Endothelial cell of umbilical vein (primary cell): ENCODE results near the gene ATCAY. TPM values are rescaled to one million over a fixed set of nuclear protein-coding genes. Genes with fewer than 3 reads are reported as not detected.

Experiments used
- BruUV-seq: library from RNA; stranded (reverse); fragments of 400-500 nt; replicated peaks from 2 replicates; lab custom pipeline; 2021; lab: Mats Ljungman, UMichigan
- CTCF ChIA-PET: fragments of 300-600, 350-600 bp; sonication (Branson Sonifier 250); formaldehyde crosslinking; loops from one replicate; lab custom pipeline; 2021; ENCODE audit warnings: antibody characterized with exemption, inconsistent platforms; lab: Charles Lee
- POLR2A ChIA-PET: fragments of 300-600, 350-600 bp; sonication (Branson Sonifier 250); formaldehyde crosslinking; loops from one replicate; lab custom pipeline; 2021; ENCODE audit warnings: antibody characterized with exemption, inconsistent platforms; lab: Charles Lee
- DNase-seq: peaks from one replicate; pipeline ENCODE4 v3.0.0-alpha.2; 2011; ENCODE audit warnings: low read depth, low spot score
- FAIRE-seq: peaks from 2 replicates; lab custom pipeline; 2011; peaks lifted over from hg19 to GRCh38; lab: Jason Lieb, UNC
- H2AFZ ChIP-seq: 2 replicates; pipeline ENCODE4 v1.6.0; 2012; ENCODE audit warnings: low read depth, low read length, control low read depth, inconsistent platforms
- H3K27ac ChIP-seq: 2 replicates; pipeline ENCODE4 v1.5.1; 2011; ENCODE audit warnings: low read depth, mild to moderate bottlenecking, control low read depth, low read length, moderate library complexity; ENCODE audit not compliant: insufficient read depth
- H3K27me3 ChIP-seq, 2 experiments: 2 replicates each; pipeline versions ENCODE4 v1.6.0 to v1.6.1; 2011; ENCODE audit warnings: low read length in 2 of 2, mixed read lengths in 1 of 2; ENCODE audit not compliant: control insufficient read depth in 2 of 2, insufficient read depth in 2 of 2
- H3K36me3 ChIP-seq, 2 experiments: 2 replicates in 1 of 2; 3 replicates in 1 of 2; pipeline ENCODE4 v1.5.1; 2011; ENCODE audit warnings: low read length in 2 of 2, mild to moderate bottlenecking in 1 of 2, moderate library complexity in 1 of 2; ENCODE audit not compliant: control insufficient read depth in 2 of 2, insufficient read depth in 2 of 2; ENCODE audit errors: extremely low read depth in 1 of 2
- H3K4me1 ChIP-seq: 3 replicates; pipeline ENCODE4 v1.5.1; 2011; ENCODE audit warnings: mild to moderate bottlenecking, low read length; ENCODE audit not compliant: control insufficient read depth, insufficient read depth; ENCODE audit errors: extremely low read depth
- H3K4me2 ChIP-seq: 2 replicates; pipeline ENCODE4 v1.6.1; 2011; ENCODE audit warnings: low read length, control low read depth, mixed read lengths; ENCODE audit not compliant: insufficient read depth
- H3K4me3 ChIP-seq, 3 experiments: fragments of 200-600 bp in 1 of 3; sonication (generic), shearing (Covaris generic) in 1 of 3; replicated peaks in 1 of 3; 2 replicates each; pipeline ENCODE4 v1.5.1; 2011 to 2016; ENCODE audit warnings: control low read depth in 3 of 3, low read length in 3 of 3, mild to moderate bottlenecking in 2 of 3, inconsistent platforms in 1 of 3, low read depth in 1 of 3, moderate library complexity in 1 of 3; ENCODE audit not compliant: insufficient read depth in 1 of 3
- H3K79me2 ChIP-seq: 2 replicates; pipeline ENCODE4 v1.6.0; 2012; ENCODE audit warnings: low read length, inconsistent platforms; ENCODE audit not compliant: control insufficient read depth, insufficient read depth
- H3K9ac ChIP-seq: replicated peaks from 2 replicates; pipeline ENCODE3; 2011; ENCODE audit warnings: low read length, control low read depth; ENCODE audit not compliant: insufficient read depth; ENCODE audit errors: extremely low read depth
- H3K9me1 ChIP-seq: replicated peaks from 3 replicates; pipeline ENCODE4 v1.6.0; 2011; ENCODE audit warnings: mild to moderate bottlenecking, low read length; ENCODE audit not compliant: control insufficient read depth, insufficient read depth; ENCODE audit errors: extremely low read depth
- H3K9me3 ChIP-seq: replicated peaks from 2 replicates; pipeline ENCODE4 v1.5.1; 2012; ENCODE audit warnings: low read length, inconsistent platforms; ENCODE audit not compliant: control insufficient read depth, insufficient read depth
- H4K20me1 ChIP-seq: replicated peaks from 2 replicates; pipeline ENCODE3; 2011; ENCODE audit warnings: mild to moderate bottlenecking, low read length; ENCODE audit not compliant: control insufficient read depth, insufficient read depth; ENCODE audit errors: extremely low read depth
- EZH2 ChIP-seq: IDR thresholded peaks from 2 replicates; pipeline ENCODE4 v1.6.1; 2012; ENCODE audit warnings: borderline replicate concordance, low read depth, mild to moderate bottlenecking, moderate library complexity, low read length, inconsistent platforms; ENCODE audit not compliant: severe bottlenecking
- FOS ChIP-seq: IDR thresholded peaks from 2 replicates; pipeline ENCODE4 v1.6.1; 2011; ENCODE audit warnings: mild to moderate bottlenecking, low read length, moderate library complexity, borderline replicate concordance; ENCODE audit not compliant: insufficient read depth
- GATA2 ChIP-seq: IDR thresholded peaks from 2 replicates; pipeline ENCODE4 v1.7.0; 2011; ENCODE audit warnings: low read depth, mild to moderate bottlenecking, moderate library complexity, mixed read lengths, low read length; ENCODE audit not compliant: insufficient read length, insufficient read depth
- JUN ChIP-seq: IDR thresholded peaks from 2 replicates; pipeline ENCODE4 v1.6.1; 2011; ENCODE audit warnings: borderline replicate concordance, low read depth; ENCODE audit not compliant: insufficient read length, insufficient read depth
- MYC ChIP-seq: IDR thresholded peaks from one replicate; pipeline ENCODE4 v1.6.1; 2011; ENCODE audit warnings: mild to moderate bottlenecking, low read depth, low read length
- POLR2A ChIP-seq: IDR thresholded peaks from 2 replicates; pipeline ENCODE4 v1.6.1; 2012; ENCODE audit warnings: low read depth, mild to moderate bottlenecking, control low read depth, low read length
- POLR2AphosphoS5 ChIP-seq: IDR thresholded peaks from 2 replicates; pipeline ENCODE4 v1.6.1; 2012; ENCODE audit warnings: low read depth, mild to moderate bottlenecking, control low read depth, low read length, moderate library complexity; ENCODE audit not compliant: insufficient read depth
- dilution Hi-C: fragments of 300-500 bp; cut with MboI; formaldehyde crosslinking; loops from one replicate; pipeline ENCODE4 v1.15.0; 2019; ENCODE audit warnings: low sequenced_read_pairs; ENCODE audit not compliant: extremely low pct_ligation_motif_present
- intact Hi-C: fragments of 100-400 bp; cut with micrococcal nuclease; formaldehyde crosslinking; loops from one replicate; pipeline ENCODE4 v1.10.0; 2022
- polyA plus RNA-seq, 4 experiments: library from polyadenylated mRNA; depleted of rRNA in 3 of 4; stranded (reverse) in 3 of 4; unstranded in 1 of 4; fragments of >200 nt; gene quantifications; 2 replicates each; pipeline versions ENCODE4 v1.2.1 to v1.2.3, GENCODE V29; 2011 to 2012; ENCODE audit warnings: missing spikeins in 1 of 4
- total RNA-seq: library from RNA; stranded (reverse); gene quantifications from 2 replicates; pipeline ENCODE4 v1.2.3, GENCODE V29; 2021
- TF ChIP-seq, protein P1 (sequence below), 2 donors: IDR thresholded peaks; 1 replicate in 1 of 2; 2 replicates in 1 of 2; pipeline ENCODE4 v1.5.1; 2011; ENCODE audit warnings: low read length in 2 of 2, mild to moderate bottlenecking in 2 of 2, moderate library complexity in 2 of 2, control low read depth in 1 of 2, inconsistent platforms in 1 of 2, low read depth in 1 of 2; ENCODE audit not compliant: insufficient read depth in 1 of 2; ENCODE audit errors: extremely low read depth in 1 of 2
- TF ChIP-seq, protein P2 (sequence below): IDR thresholded peaks from 2 replicates; pipeline ENCODE4 v1.6.1; 2011; ENCODE audit not compliant: insufficient read depth, insufficient read length

Gene ATCAY
- total and polyA plus RNA-seq, 2 donors (not counting 3 experiments of a cell fraction or from before 2014, with no cell fraction given), result 0.03 TPM; not detected in 1

DNA sequence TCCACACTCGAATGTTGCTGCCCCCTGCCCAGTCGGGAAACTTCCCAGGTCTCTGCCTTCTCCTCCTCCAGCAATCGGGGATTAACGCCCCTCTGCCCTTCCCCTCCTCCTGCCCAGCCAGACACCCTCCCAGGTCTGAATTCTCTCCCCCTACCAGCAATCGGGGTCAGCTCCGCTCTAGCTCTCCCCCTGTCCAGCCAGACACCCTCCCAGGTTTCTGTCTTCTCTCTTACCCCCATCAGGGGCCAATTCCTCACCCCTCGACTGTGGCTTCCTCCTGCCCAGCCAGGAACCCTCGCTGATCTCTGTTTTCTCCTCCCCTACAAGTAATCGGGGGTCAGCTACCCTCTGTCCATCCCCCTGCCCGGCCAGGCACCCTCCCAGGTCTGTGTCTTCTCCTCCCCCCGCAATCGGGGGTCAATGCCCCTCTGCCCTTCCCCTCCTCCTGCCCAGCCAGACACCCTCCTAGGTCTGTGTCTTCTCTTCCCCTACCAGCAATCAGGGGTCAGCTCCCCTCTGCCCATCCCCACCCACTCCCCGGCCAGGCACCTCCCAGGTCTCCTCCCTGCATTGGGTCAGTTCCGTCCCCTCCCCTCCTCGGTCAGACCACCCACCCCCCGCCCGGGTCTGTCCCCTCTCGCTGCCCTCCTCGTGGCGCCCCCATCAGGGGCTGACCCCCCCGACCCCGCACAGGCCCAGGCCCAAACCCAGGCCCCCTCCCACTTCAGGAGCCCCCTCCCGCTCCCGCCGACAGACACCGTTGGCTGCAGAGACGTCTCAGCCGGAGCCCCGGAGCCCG, 12.3 kb upstream of the ATCAY start:
- POLR2A ChIA-PET, result no interaction called here
- no peak overlapping the region for H3K9ac ChIP-seq
- no peaks in the 10 kb centered on the region for H3K9me1 ChIP-seq
- dilution Hi-C loops (no loop called here), intact Hi-C loops (no loop called here)
- H3K4me3 ChIP-seq, result no peak overlapping the region
- H3K4me2 ChIP-seq, result no peak overlapping the region
- H3K27ac ChIP-seq, result no peak overlapping the region
- FAIRE-seq (no peak), DNase-seq (no peak)
- H2AFZ ChIP-seq, result no peak overlapping the region
- peaks cover 15 to 19% of the 10 kb centered on the region in 2 experiments for H3K27me3 ChIP-seq
- BruUV-seq, result no TSS peak
- H3K36me3 ChIP-seq, result no peaks in the 10 kb centered on the region
- no peaks in the 10 kb centered on the region for H3K9me3 ChIP-seq
- no peaks in the 10 kb centered on the region for H3K79me2 ChIP-seq
- no peak for TF ChIP-seq POLR2A
- no peak for TF ChIP-seq MYC
- no peak for TF ChIP-seq EZH2
- TF ChIP-seq, protein P1, sequence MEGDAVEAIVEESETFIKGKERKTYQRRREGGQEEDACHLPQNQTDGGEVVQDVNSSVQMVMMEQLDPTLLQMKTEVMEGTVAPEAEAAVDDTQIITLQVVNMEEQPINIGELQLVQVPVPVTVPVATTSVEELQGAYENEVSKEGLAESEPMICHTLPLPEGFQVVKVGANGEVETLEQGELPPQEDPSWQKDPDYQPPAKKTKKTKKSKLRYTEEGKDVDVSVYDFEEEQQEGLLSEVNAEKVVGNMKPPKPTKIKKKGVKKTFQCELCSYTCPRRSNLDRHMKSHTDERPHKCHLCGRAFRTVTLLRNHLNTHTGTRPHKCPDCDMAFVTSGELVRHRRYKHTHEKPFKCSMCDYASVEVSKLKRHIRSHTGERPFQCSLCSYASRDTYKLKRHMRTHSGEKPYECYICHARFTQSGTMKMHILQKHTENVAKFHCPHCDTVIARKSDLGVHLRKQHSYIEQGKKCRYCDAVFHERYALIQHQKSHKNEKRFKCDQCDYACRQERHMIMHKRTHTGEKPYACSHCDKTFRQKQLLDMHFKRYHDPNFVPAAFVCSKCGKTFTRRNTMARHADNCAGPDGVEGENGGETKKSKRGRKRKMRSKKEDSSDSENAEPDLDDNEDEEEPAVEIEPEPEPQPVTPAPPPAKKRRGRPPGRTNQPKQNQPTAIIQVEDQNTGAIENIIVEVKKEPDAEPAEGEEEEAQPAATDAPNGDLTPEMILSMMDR (IDR thresholded peaks at IDR 0.05; ENCODE audit: extremely low read depth in 1 of 2, insufficient read depth in 1 of 2, low read depth in 1 of 2, low read length in 2 of 2), result no peak
- no peak for TF ChIP-seq JUN
- no peak for TF ChIP-seq FOS
- TF ChIP-seq, protein P2, sequence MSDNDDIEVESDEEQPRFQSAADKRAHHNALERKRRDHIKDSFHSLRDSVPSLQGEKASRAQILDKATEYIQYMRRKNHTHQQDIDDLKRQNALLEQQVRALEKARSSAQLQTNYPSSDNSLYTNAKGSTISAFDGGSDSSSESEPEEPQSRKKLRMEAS, result no peak
- TF ChIP-seq POLR2AphosphoS5, result no peak
- TF ChIP-seq GATA2, result no peak
- CTCF ChIA-PET, result interaction anchor here (1.6 to 2.0 kb wide), 2 partner anchors 46 to 47 kb away, joined by 3 to 5 read pairs; no protein-coding TSS in a partner anchor
- H4K20me1 ChIP-seq, result no peaks in the 10 kb centered on the region
- no peaks in the 10 kb centered on the region for H3K4me1 ChIP-seq
